GM12878 (cell line): ENCODE results near the gene PHETA2. TPM values are rescaled to one million over a fixed set of nuclear protein-coding genes. Genes with fewer than 3 reads are reported as not detected.
A peak's percentile ranks its signal among the peaks of the same experiment; 100 is the strongest.

Experiments
- BCL11A ChIP-seq: IDR thresholded peaks from 2 replicates; pipeline ENCODE4 v1.6.1; 2011; ENCODE audit warnings: low read depth, low read length
- EED ChIP-seq: sonication (generic); IDR thresholded peaks from 2 replicates; pipeline ENCODE4 v1.6.1; 2016; ENCODE audit warnings: antibody characterized with exemption, low read depth
- HCFC1 ChIP-seq: fragments of 150-350 bp; IDR thresholded peaks from 2 replicates; pipeline ENCODE4 v1.6.1; 2014; ENCODE audit warnings: low read length
- HDGF ChIP-seq: fragments of 450-650 bp; IDR thresholded peaks from 2 replicates; pipeline ENCODE4 v1.6.1; 2016; ENCODE audit warnings: antibody characterized with exemption
- MLLT1 ChIP-seq: fragments of 450-650 bp; IDR thresholded peaks from 2 replicates; pipeline ENCODE4 v1.6.1; 2016; ENCODE audit warnings: mild to moderate bottlenecking
- RB1 ChIP-seq: fragments of 450-650 bp; formaldehyde crosslinking; IDR thresholded peaks from 2 replicates; pipeline ENCODE4 v1.6.1; 2017; ENCODE audit warnings: mild to moderate bottlenecking, borderline replicate concordance
- RBBP5 ChIP-seq: fragments of 200-600 bp; sonication (generic); conservative IDR thresholded peaks from 2 replicates; pipeline ENCODE4 v1.6.1; 2016
- SMC3 ChIP-seq: IDR thresholded peaks from 2 replicates; pipeline ENCODE4 v1.6.1; 2011; ENCODE audit warnings: low read length, improper control_type of control experiment, borderline replicate concordance
- SPI1 ChIP-seq: IDR thresholded peaks from 2 replicates; pipeline ENCODE4 v1.6.1; 2011; ENCODE audit warnings: low read depth, mild to moderate bottlenecking, low read length, moderate library complexity, borderline replicate concordance; ENCODE audit not compliant: insufficient read depth
- SREBF1 ChIP-seq: IDR thresholded peaks from 2 replicates; pipeline ENCODE4 v1.6.1; 2012; ENCODE audit warnings: mild to moderate bottlenecking, low read length
- SUZ12 ChIP-seq: fragments of 200-600 bp; sonication (generic); IDR thresholded peaks from one replicate; pipeline ENCODE4 v1.6.1; 2018; ENCODE audit warnings: antibody characterized with exemption, mild to moderate bottlenecking; ENCODE audit not compliant: unreplicated experiment
- TARDBP ChIP-seq: IDR thresholded peaks from 2 replicates; pipeline ENCODE4 v1.6.1; 2016; ENCODE audit warnings: borderline replicate concordance
- ZBED1 ChIP-seq: IDR thresholded peaks from 2 replicates; pipeline ENCODE4 v1.6.1; 2016; ENCODE audit warnings: borderline replicate concordance
- polyA plus RNA-seq, 11 experiments: library from polyadenylated mRNA; depleted of rRNA in 4 of 11; unstranded in 6 of 11; stranded (reverse) in 5 of 11; fragments of >200 nt; fragmentation: Nextera tagmentation in 4 of 11; fragmentation: Illumina TruSeq in 1 of 11; extraction: Ambion mirVana in 4 of 11; extraction: Trizol in 1 of 11; gene quantifications; 1 replicate in 1 of 11; 2 replicates in 10 of 11; pipeline versions ENCODE4 v1.2.1 to v1.2.3, GENCODE V29; 2011 to 2016; ENCODE audit warnings: inconsistent platforms in 2 of 11, missing spikeins in 2 of 11, low read depth in 1 of 11
- total RNA-seq, 4 experiments: library from RNA; depleted of rRNA in 3 of 4; stranded (reverse); fragments of >200 nt in 3 of 4; fragmentation: Illumina TruSeq in 1 of 4; extraction: Trizol in 1 of 4; gene quantifications; 2 replicates each; pipeline versions ENCODE4 v1.2.1 to v1.2.3, GENCODE V29; 2013 to 2021
- TF ChIP-seq, protein P1 (sequence below): IDR thresholded peaks from 2 replicates; pipeline ENCODE4 v1.6.1; 2012; ENCODE audit warnings: low read depth, low read length, improper control_type of control experiment
- TF ChIP-seq, protein P2 (sequence below): fragments of 450-650 bp; formaldehyde crosslinking; IDR thresholded peaks from 2 replicates; pipeline ENCODE4 v1.4.0; 2022; ENCODE audit warnings: mild to moderate bottlenecking, moderate library complexity
- TF ChIP-seq, protein P3 (sequence below): fragments of 450-650 bp; IDR thresholded peaks from 2 replicates; pipeline ENCODE4 v1.6.1; 2017; ENCODE audit warnings: mild to moderate bottlenecking, low read depth, inconsistent platforms; ENCODE audit not compliant: poor library complexity, severe bottlenecking
- TF ChIP-seq, protein P4 (sequence below): fragments of 450-650 bp; IDR thresholded peaks from 2 replicates; pipeline ENCODE4 v1.6.1; 2017; ENCODE audit warnings: mild to moderate bottlenecking, moderate library complexity

The PHETA2 gene
- total and polyA plus RNA-seq, 10 of the 15 experiments (the other 5 are each of a cell fraction or from before 2014, with no cell fraction given), result 0.03 to 3.2 (median 1.7) TPM

DNA sequence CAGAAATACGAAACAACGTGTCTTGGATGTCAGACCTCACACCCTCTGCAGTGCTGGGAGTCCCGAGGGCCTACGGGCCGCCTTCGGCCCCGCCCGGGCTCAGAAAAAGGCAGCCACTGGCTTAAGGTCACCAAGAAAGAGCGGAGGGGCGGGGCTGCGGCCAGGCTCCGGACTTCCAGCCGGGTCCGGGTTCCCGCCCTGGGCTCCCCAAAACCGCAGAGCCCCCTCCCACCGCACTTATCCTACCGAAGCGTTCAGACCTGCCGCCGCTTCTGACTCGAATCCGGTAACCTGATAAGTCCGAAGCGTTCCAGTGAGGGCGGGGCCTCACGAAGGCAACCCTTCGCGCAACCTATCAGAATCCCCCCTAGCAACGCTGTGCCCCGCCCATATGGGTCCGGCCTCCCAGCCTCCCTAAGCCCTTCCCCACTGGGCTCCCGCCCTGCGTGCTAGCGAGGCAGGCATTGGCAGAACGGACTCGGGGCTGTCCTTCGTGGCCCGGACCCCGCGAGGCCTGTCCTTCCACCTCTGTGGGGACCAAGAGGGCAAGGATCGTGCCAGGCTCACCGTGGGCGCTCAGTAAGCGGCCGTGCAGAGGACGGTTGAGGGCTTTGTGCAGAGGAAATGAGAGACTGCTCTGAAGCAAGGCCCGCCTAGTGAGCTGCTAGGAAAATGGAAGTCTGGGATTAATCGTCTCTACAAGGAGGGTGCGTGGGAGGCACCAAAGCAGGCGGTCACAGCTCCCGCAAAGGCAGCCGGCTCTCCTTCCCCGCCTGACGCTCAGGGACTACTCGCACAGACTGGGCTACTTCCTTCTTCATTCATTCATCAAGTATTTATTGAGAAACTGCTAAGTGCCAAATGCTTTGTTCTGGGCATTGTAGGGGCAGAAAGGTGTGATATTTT is 3.3 kb upstream of the PHETA2 start, which contains the start of gene NAGA (continued):
- TF ChIP-seq RBBP5, result no peak
- 0 out of 2 replicates have a peak, but pooled peaks have one; percentile 10 for TF ChIP-seq SPI1
- no peak for TF ChIP-seq SUZ12
- peak; percentile 99 for TF ChIP-seq HDGF
- 0 out of 2 replicates have a peak, but pooled peaks have one; percentile 55 for TF ChIP-seq RB1
- TF ChIP-seq, protein P1, sequence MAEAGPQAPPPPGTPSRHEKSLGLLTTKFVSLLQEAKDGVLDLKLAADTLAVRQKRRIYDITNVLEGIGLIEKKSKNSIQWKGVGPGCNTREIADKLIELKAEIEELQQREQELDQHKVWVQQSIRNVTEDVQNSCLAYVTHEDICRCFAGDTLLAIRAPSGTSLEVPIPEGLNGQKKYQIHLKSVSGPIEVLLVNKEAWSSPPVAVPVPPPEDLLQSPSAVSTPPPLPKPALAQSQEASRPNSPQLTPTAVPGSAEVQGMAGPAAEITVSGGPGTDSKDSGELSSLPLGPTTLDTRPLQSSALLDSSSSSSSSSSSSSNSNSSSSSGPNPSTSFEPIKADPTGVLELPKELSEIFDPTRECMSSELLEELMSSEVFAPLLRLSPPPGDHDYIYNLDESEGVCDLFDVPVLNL, result peak; percentile 33; the same call in 1 of the 2 replicates
- peak; percentile 46; the same call in 1 of the 2 replicates for TF ChIP-seq EED
- TF ChIP-seq, protein P2, sequence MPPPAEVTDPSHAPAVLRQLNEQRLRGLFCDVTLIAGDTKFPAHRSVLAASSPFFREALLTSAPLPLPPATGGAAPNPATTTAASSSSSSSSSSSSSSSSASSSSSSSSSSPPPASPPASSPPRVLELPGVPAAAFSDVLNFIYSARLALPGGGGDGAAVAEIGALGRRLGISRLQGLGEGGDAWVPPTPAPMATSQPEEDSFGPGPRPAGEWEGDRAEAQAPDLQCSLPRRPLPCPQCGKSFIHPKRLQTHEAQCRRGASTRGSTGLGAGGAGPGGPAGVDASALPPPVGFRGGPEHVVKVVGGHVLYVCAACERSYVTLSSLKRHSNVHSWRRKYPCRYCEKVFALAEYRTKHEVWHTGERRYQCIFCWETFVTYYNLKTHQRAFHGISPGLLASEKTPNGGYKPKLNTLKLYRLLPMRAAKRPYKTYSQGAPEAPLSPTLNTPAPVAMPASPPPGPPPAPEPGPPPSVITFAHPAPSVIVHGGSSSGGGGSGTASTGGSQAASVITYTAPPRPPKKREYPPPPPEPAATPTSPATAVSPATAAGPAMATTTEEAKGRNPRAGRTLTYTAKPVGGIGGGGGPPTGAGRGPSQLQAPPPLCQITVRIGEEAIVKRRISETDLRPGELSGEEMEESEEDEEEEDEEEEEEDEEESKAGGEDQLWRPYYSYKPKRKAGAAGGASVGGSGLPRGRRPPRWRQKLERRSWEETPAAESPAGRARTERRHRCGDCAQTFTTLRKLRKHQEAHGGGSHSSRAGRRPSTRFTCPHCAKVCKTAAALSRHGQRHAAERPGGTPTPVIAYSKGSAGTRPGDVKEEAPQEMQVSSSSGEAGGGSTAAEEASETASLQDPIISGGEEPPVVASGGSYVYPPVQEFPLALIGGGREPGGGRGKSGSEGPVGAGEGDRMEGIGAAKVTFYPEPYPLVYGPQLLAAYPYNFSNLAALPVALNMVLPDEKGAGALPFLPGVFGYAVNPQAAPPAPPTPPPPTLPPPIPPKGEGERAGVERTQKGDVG (CRISPR knock-in tag), result no peak
- TF ChIP-seq SREBF1, result no peak
- no peak for TF ChIP-seq SMC3
- TF ChIP-seq MLLT1, result no peak
- no peak for TF ChIP-seq BCL11A
- TF ChIP-seq, protein P3, sequence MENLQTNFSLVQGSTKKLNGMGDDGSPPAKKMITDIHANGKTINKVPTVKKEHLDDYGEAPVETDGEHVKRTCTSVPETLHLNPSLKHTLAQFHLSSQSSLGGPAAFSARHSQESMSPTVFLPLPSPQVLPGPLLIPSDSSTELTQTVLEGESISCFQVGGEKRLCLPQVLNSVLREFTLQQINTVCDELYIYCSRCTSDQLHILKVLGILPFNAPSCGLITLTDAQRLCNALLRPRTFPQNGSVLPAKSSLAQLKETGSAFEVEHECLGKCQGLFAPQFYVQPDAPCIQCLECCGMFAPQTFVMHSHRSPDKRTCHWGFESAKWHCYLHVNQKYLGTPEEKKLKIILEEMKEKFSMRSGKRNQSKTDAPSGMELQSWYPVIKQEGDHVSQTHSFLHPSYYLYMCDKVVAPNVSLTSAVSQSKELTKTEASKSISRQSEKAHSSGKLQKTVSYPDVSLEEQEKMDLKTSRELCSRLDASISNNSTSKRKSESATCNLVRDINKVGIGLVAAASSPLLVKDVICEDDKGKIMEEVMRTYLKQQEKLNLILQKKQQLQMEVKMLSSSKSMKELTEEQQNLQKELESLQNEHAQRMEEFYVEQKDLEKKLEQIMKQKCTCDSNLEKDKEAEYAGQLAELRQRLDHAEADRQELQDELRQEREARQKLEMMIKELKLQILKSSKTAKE, result no peak
- TF ChIP-seq, protein P4, sequence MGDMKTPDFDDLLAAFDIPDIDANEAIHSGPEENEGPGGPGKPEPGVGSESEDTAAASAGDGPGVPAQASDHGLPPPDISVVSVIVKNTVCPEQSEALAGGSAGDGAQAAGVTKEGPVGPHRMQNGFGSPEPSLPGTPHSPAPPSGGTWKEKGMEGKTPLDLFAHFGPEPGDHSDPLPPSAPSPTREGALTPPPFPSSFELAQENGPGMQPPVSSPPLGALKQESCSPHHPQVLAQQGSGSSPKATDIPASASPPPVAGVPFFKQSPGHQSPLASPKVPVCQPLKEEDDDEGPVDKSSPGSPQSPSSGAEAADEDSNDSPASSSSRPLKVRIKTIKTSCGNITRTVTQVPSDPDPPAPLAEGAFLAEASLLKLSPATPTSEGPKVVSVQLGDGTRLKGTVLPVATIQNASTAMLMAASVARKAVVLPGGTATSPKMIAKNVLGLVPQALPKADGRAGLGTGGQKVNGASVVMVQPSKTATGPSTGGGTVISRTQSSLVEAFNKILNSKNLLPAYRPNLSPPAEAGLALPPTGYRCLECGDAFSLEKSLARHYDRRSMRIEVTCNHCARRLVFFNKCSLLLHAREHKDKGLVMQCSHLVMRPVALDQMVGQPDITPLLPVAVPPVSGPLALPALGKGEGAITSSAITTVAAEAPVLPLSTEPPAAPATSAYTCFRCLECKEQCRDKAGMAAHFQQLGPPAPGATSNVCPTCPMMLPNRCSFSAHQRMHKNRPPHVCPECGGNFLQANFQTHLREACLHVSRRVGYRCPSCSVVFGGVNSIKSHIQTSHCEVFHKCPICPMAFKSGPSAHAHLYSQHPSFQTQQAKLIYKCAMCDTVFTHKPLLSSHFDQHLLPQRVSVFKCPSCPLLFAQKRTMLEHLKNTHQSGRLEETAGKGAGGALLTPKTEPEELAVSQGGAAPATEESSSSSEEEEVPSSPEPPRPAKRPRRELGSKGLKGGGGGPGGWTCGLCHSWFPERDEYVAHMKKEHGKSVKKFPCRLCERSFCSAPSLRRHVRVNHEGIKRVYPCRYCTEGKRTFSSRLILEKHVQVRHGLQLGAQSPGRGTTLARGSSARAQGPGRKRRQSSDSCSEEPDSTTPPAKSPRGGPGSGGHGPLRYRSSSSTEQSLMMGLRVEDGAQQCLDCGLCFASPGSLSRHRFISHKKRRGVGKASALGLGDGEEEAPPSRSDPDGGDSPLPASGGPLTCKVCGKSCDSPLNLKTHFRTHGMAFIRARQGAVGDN, result peak; percentile 68
- no peak for TF ChIP-seq HCFC1
- no peak for TF ChIP-seq ZBED1
- TF ChIP-seq TARDBP, result 0 out of 2 replicates have a peak, but pooled peaks have one; percentile 65
